MM.1S (cell line): ENCODE measurements around the gene MRPS23.

Source experiments
- EZH2 ChIP-seq: fragments of 300-600 bp; sonication (generic); optimal IDR thresholded peaks from 2 replicates; pipeline ENCODE3; 2017; ENCODE audit warnings: low read depth, mild to moderate bottlenecking, antibody characterized with exemption, low read length, mixed read lengths
- EZH2phosphoT487 ChIP-seq: fragments of 300-600 bp; sonication (generic); IDR thresholded peaks from 2 replicates; pipeline ENCODE4 v1.6.1; 2018; ENCODE audit warnings: antibody characterized with exemption, low read length
- TF ChIP-seq, protein P1 (sequence below): fragments of 300-600 bp; sonication (generic); IDR thresholded peaks from 2 replicates; pipeline ENCODE4 v1.5.1; 2016; ENCODE audit warnings: antibody characterized with exemption, low read length, mixed read lengths

DNA sequence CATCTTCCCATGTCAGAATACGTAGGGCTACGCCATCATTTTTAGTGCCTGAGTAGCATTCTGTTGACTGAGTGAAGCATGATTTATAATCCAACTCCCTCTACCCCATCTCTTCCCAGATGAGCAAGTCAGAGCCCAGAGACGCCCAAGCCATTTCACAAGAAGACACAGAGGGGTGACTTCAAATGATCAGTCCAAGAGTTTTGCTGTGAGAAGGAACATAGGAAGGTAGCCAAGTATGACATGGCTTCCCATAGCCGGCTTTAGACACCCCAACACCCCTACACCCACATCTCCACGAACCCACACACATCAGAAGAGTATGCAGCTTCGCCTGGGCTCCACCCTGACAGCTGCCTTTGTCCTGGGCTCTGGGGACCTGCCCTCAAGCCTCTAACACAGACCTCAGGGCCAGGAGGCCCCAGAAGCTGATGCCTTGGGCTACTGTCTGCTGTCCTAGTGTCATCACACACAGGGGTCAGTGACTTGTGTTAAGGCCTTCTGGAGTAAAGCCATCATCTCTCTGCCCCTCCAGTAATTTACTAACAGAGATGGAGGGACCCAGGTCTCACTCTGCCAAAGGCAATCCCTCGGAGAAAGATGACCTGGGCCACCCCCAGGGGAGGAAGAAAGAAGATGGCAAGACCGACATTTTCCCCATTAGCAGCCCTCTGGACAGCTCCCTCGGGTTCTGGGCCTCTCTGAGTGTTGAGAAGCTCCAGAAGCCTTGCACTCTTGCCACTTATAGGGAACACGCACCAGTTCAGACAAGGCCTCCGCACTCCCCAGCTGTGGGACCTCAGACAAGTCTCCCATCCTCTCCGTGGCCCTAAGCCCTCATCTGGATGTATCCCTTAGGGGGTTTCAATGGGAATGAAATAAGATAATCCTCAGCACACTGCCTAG is 38.7 kb upstream of the MRPS23 start:
- TF ChIP-seq, protein P1, sequence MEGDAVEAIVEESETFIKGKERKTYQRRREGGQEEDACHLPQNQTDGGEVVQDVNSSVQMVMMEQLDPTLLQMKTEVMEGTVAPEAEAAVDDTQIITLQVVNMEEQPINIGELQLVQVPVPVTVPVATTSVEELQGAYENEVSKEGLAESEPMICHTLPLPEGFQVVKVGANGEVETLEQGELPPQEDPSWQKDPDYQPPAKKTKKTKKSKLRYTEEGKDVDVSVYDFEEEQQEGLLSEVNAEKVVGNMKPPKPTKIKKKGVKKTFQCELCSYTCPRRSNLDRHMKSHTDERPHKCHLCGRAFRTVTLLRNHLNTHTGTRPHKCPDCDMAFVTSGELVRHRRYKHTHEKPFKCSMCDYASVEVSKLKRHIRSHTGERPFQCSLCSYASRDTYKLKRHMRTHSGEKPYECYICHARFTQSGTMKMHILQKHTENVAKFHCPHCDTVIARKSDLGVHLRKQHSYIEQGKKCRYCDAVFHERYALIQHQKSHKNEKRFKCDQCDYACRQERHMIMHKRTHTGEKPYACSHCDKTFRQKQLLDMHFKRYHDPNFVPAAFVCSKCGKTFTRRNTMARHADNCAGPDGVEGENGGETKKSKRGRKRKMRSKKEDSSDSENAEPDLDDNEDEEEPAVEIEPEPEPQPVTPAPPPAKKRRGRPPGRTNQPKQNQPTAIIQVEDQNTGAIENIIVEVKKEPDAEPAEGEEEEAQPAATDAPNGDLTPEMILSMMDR: no peak
- TF ChIP-seq EZH2: no peak
- no peak for TF ChIP-seq EZH2phosphoT487
